ENCODE results near the gene TRIO. TPM values are rescaled to one million over a fixed set of nuclear protein-coding genes. Genes with fewer than 3 reads are reported as not detected.

TRIO gene
- total and polyA plus RNA-seq, 2 of the 8 experiments (the other 6 are each of a cell fraction or from before 2014, with no cell fraction given), result 35.1 to 69.1 TPM

DNA sequence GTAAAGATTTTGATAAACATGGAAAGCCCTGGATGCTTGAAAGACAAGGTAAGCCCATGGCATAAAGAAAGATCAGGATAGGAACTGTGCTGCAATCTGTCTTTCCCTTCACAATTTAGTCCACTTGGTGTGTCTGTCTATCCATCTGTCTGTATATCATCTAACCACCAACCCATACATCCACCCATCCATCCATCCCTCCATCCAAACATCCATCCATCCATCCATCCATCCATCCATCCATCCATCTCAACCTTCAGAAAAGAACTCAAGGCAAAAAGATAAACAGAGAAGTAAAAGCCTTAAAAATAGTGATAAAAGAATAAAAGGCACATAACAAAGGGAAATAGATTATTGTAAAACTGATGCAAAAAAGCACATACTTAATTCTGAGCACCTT, 15.1 kb upstream of the TRIO start:
- H3K23ac ChIP-seq (ENCODE audit: insufficient read length), result no peak overlapping the region
- no peak overlapping the region for H3K56ac ChIP-seq (replicated peaks; ENCODE audit: insufficient read length, low read depth, low read length)
- no peaks in the 10 kb centered on the region for H4K20me1 ChIP-seq (replicated peaks in 1 of 2; ENCODE audit: control insufficient read depth in 1 of 2, insufficient read depth in 2 of 2, low read length in 2 of 2)
- no peak overlapping the region for H3K4me2 ChIP-seq (ENCODE audit: insufficient read depth in 1 of 2, low read depth in 2 of 2, low read length in 2 of 2)
- no peak overlapping the region for H2BK5ac ChIP-seq (ENCODE audit: low read depth, low read length)
- H3K23me2 ChIP-seq (ENCODE audit: low read depth, low read length), result peaks cover 2% of the 10 kb centered on the region; the same call in 1 of the 2 replicates
- no peak overlapping the region for H3K9ac ChIP-seq (replicated peaks in 1 of 4; ENCODE audit: extremely low read depth in 1 of 4, low read depth in 3 of 4, low read length in 3 of 4)
- H2BK15ac ChIP-seq (ENCODE audit: low read length), result no peak overlapping the region
- no peak overlapping the region for H3K18ac ChIP-seq (ENCODE audit: extremely low read depth, low read length)
- no peak overlapping the region for H4K5ac ChIP-seq (ENCODE audit: insufficient read length, low read depth, low read length)
- no peak overlapping the region for H2AFZ ChIP-seq (ENCODE audit: low read length)
- DNase-seq (ENCODE audit: low read depth in 1 of 2, low spot score in 2 of 2) (no peak), FAIRE-seq (no peak)
- no peaks in the 10 kb centered on the region for H3K27me3 ChIP-seq (replicated peaks in 1 of 4; ENCODE audit: control insufficient read depth in 3 of 4, extremely low read depth in 1 of 4, insufficient read depth in 3 of 4, low read length in 3 of 4)
- no peak overlapping the region for H2BK20ac ChIP-seq (ENCODE audit: low read length)
- H3K36me3 ChIP-seq (ENCODE audit: control insufficient read depth in 2 of 4, insufficient read depth in 4 of 4, low read length in 3 of 4), result no peaks in the 10 kb centered on the region
- H2BK12ac ChIP-seq (ENCODE audit: low read depth, low read length), result no peak overlapping the region
- no peak overlapping the region for H2AK5ac ChIP-seq (ENCODE audit: low read depth, low read length)
- H3K4ac ChIP-seq (replicated peaks; ENCODE audit: insufficient read length, low read depth, low read length), result no peak overlapping the region
- CTCF ChIA-PET (ENCODE audit: partially characterized antibody), result no interaction called here
- no peak overlapping the region for H3K27ac ChIP-seq (ENCODE audit: low read depth, low read length)
- H4K91ac ChIP-seq (replicated peaks; ENCODE audit: insufficient read length, low read length), result no peak overlapping the region
- no peaks in the 10 kb centered on the region for H3K9me3 ChIP-seq (ENCODE audit: insufficient read depth in 2 of 2, low read depth in 1 of 2, low read length in 1 of 2)
- no peaks in the 10 kb centered on the region for H3K79me2 ChIP-seq (ENCODE audit: control insufficient read depth in 1 of 2, insufficient read depth in 2 of 2, low read length in 2 of 2)
- no peak overlapping the region for H3K4me3 ChIP-seq (ENCODE audit: extremely low read depth in 1 of 4, insufficient read depth in 2 of 4, low read depth in 3 of 4, low read length in 4 of 4)
- H3K14ac ChIP-seq (ENCODE audit: insufficient read length), result no peak overlapping the region
- no peak overlapping the region for H4K8ac ChIP-seq (ENCODE audit: extremely low read depth, insufficient read depth, low read length)
- H2BK120ac ChIP-seq (replicated peaks; ENCODE audit: low read depth, low read length), result no peak overlapping the region
- POLR2A ChIA-PET (ENCODE audit: partially characterized antibody), result no interaction called here
- no peaks in the 10 kb centered on the region for H3K4me1 ChIP-seq (replicated peaks in 1 of 4; ENCODE audit: control insufficient read depth in 3 of 4, insufficient read depth in 4 of 4, low read length in 3 of 4)
- H3K79me1 ChIP-seq (ENCODE audit: low read depth, low read length), result no peaks in the 10 kb centered on the region
- TF ChIP-seq POU5F1 (IDR thresholded peaks at IDR 0.05; ENCODE audit: low read depth, low read length) (no peak), RAD21 (IDR thresholded peaks at IDR 0.05 in 1 of 2, conservative IDR thresholded peaks at IDR 0.05 in 1 of 2; ENCODE audit: low read depth in 2 of 2, low read length in 2 of 2) (no peak), CHD2 (IDR thresholded peaks at IDR 0.05; ENCODE audit: low read length) (no peak)
- TF ChIP-seq, protein P1, sequence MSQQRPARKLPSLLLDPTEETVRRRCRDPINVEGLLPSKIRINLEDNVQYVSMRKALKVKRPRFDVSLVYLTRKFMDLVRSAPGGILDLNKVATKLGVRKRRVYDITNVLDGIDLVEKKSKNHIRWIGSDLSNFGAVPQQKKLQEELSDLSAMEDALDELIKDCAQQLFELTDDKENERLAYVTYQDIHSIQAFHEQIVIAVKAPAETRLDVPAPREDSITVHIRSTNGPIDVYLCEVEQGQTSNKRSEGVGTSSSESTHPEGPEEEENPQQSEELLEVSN (IDR thresholded peaks at IDR 0.05), result no peak
